H1 (cell line): ENCODE data around the gene ANGPTL8. TPM values are rescaled to one million over a fixed set of nuclear protein-coding genes. Genes with fewer than 3 reads are reported as not detected.

Experiments used
- RFX5 ChIP-seq: IDR thresholded peaks from 2 replicates; pipeline ENCODE4 v1.6.1; 2011; ENCODE audit warnings: low read depth, low read length, improper control_type of control experiment, borderline replicate concordance
- polyA plus RNA-seq, 7 experiments: library from polyadenylated mRNA; depleted of rRNA in 3 of 7; stranded (reverse) in 5 of 7; unstranded in 2 of 7; fragments of >200 nt in 5 of 7; fragments of 200-250 nt in 2 of 7; gene quantifications; 1 replicate in 5 of 7; 2 replicates in 1 of 7; 4 replicates in 1 of 7; pipeline versions ENCODE4 v1.2.1 to v1.2.3, GENCODE V29; 2011 to 2013; ENCODE audit warnings: missing spikeins in 2 of 7, mixed read lengths in 2 of 7
- total RNA-seq: library from RNA; stranded (reverse); fragmentation: NEBNext Ultra II Directional; extraction: Animal tissue kit (Norgen Biotek cat#: 25700); gene quantifications from 2 replicates; pipeline ENCODE4 v1.2.1, GENCODE V29; 2021
- TF ChIP-seq, protein P1 (sequence below): fragments of 300-600 bp; sonication (generic); IDR thresholded peaks from 2 replicates; pipeline ENCODE4 v1.7.1; 2012; ENCODE audit warnings: low read length, moderate library complexity, mild to moderate bottlenecking, inconsistent platforms; ENCODE audit not compliant: insufficient replicate concordance

ANGPTL8 gene
- total and polyA plus RNA-seq, 2 of the 8 experiments (the other 6 are each of a cell fraction or from before 2014, with no cell fraction given) = not detected

DNA sequence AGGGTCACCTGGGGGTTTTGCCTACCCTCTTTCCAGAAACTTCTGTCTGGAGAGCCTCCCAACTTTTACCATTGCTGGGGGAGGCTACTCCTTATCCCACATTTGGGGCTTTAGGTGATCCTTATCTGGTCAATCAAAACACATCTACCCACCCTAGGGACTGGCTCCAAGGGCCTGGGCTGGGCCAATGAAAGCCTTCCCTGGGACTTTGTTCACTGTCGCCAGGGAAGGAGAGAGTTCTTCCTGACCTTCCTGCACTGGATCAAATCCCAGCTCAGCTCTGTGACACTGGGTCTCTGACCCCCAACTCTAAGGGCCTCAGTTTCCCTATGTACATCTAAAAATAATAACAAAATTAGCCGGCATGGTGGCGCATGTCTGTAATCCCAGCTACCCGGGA lies 11.8 kb downstream of the ANGPTL8 start (continued):
- TF ChIP-seq, protein P1, sequence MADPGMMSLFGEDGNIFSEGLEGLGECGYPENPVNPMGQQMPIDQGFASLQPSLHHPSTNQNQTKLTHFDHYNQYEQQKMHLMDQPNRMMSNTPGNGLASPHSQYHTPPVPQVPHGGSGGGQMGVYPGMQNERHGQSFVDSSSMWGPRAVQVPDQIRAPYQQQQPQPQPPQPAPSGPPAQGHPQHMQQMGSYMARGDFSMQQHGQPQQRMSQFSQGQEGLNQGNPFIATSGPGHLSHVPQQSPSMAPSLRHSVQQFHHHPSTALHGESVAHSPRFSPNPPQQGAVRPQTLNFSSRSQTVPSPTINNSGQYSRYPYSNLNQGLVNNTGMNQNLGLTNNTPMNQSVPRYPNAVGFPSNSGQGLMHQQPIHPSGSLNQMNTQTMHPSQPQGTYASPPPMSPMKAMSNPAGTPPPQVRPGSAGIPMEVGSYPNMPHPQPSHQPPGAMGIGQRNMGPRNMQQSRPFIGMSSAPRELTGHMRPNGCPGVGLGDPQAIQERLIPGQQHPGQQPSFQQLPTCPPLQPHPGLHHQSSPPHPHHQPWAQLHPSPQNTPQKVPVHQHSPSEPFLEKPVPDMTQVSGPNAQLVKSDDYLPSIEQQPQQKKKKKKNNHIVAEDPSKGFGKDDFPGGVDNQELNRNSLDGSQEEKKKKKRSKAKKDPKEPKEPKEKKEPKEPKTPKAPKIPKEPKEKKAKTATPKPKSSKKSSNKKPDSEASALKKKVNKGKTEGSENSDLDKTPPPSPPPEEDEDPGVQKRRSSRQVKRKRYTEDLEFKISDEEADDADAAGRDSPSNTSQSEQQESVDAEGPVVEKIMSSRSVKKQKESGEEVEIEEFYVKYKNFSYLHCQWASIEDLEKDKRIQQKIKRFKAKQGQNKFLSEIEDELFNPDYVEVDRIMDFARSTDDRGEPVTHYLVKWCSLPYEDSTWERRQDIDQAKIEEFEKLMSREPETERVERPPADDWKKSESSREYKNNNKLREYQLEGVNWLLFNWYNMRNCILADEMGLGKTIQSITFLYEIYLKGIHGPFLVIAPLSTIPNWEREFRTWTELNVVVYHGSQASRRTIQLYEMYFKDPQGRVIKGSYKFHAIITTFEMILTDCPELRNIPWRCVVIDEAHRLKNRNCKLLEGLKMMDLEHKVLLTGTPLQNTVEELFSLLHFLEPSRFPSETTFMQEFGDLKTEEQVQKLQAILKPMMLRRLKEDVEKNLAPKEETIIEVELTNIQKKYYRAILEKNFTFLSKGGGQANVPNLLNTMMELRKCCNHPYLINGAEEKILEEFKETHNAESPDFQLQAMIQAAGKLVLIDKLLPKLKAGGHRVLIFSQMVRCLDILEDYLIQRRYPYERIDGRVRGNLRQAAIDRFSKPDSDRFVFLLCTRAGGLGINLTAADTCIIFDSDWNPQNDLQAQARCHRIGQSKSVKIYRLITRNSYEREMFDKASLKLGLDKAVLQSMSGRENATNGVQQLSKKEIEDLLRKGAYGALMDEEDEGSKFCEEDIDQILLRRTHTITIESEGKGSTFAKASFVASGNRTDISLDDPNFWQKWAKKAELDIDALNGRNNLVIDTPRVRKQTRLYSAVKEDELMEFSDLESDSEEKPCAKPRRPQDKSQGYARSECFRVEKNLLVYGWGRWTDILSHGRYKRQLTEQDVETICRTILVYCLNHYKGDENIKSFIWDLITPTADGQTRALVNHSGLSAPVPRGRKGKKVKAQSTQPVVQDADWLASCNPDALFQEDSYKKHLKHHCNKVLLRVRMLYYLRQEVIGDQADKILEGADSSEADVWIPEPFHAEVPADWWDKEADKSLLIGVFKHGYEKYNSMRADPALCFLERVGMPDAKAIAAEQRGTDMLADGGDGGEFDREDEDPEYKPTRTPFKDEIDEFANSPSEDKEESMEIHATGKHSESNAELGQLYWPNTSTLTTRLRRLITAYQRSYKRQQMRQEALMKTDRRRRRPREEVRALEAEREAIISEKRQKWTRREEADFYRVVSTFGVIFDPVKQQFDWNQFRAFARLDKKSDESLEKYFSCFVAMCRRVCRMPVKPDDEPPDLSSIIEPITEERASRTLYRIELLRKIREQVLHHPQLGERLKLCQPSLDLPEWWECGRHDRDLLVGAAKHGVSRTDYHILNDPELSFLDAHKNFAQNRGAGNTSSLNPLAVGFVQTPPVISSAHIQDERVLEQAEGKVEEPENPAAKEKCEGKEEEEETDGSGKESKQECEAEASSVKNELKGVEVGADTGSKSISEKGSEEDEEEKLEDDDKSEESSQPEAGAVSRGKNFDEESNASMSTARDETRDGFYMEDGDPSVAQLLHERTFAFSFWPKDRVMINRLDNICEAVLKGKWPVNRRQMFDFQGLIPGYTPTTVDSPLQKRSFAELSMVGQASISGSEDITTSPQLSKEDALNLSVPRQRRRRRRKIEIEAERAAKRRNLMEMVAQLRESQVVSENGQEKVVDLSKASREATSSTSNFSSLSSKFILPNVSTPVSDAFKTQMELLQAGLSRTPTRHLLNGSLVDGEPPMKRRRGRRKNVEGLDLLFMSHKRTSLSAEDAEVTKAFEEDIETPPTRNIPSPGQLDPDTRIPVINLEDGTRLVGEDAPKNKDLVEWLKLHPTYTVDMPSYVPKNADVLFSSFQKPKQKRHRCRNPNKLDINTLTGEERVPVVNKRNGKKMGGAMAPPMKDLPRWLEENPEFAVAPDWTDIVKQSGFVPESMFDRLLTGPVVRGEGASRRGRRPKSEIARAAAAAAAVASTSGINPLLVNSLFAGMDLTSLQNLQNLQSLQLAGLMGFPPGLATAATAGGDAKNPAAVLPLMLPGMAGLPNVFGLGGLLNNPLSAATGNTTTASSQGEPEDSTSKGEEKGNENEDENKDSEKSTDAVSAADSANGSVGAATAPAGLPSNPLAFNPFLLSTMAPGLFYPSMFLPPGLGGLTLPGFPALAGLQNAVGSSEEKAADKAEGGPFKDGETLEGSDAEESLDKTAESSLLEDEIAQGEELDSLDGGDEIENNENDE = no peak
- TF ChIP-seq RFX5 = peak; percentile 87
